GM18499 (cell line): ENCODE measurements around the gene SENP7.
"Not testable (repeated sequence)": the region's sequence is repeated elsewhere in the genome, so short reads cannot be mapped to it uniquely, and the experiment has no call there.

Experiments
- ATAC-seq: cut with Tn5 transposase; IDR thresholded peaks from one replicate; pipeline ENCODE4 v1.9.1; 2021; ENCODE audit warnings: moderate number of reproducible peaks; ENCODE audit not compliant: insufficient read depth, unreplicated experiment

SENP7 gene

DNA sequence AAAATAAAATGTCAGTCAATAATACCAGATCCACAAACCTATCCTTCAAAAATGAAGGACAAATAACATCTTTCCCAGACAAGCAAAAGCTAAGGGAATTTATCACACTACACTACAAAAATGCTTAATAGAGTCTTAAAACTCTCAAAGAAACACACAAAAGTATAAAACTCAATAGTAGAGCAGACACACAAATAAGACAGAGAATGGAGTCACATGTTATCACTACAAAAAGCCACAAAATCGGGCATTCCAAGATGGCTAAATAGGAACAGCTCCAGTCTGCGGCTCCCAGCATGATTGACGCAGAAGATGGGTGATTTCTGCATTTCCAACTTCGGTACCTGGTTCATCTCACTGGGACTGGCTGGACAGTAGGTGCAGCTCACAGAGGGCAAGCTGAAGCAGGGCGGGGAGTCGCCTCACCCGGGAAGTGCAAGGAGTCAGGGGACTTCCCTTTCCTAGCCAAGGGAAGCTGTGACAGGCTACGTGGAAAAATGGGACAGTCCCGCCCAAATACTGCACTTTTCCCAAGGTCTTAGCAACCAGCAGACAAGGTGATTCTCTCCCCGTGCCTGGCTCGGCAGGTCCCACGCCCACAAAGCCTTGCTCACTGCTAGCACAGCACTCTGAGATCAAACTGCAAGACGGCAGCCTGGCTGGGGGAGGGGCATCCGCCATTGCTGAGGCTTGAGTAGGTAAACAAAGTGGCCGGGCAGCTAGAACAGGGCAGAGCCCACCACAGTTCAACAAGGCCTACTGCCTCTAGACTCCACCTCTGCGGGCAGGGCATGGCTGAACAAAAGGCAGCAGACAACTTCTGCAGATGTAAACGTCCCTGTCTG, 46.3 kb downstream of the SENP7 start:
- no peak for ATAC-seq

DNA sequence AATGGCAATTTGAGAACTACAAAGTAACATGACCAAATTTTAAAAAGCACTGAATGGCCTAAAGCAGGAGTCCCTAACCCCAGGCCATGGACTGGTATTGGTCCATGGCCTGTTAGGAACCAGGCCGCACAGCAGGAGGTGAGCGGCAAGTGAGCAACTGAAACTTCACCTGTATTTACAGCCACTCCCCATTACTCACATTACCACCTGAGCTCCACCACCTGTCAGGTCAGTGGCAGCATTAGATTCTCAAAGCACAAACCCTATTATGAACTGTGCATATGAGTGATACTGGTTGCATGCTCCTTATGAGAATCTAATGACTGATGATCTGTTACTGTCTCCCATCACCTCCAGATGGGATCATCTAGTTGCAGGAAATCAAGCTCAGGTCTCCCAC, 48.8 kb downstream of the SENP7 start:
- no peak for ATAC-seq

DNA sequence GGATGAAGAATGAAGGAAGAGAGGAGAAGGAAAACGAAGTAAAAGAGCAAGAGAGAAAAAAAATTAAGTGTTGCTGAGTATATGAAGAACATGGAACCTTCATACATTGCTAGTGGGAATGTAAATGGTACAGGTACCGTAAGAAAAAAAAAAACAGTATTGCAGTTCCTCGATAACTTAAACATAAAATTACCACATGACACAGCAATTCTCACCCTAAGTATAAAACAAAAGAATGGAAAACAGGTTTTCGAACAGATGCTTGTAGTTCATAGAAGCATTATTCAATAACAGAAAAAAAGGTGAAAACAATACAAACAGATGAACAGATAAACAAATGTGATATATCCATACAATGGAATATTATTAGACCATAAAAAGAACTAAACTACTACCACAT, 51.6 kb downstream of the SENP7 start:
- ATAC-seq, result no peak

DNA sequence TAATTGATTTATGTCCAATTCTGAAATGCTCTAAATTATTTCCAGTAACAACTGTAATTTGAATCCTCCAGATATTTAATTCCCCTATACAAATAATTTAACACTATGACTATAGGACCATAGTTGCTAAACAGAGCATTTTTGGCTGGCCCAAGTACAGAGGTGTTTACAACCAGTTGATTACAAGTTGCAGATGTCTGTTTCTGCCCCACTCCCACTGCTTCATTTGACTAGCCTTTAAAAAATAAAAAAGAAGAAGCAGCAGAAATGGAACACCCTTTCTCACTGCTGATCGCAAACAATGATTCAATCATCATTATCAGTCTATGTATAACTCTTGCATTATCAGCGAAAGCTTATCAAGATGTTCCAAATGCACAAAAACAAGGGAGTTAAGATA, 54.6 kb downstream of the SENP7 start:
- no peak for ATAC-seq

DNA sequence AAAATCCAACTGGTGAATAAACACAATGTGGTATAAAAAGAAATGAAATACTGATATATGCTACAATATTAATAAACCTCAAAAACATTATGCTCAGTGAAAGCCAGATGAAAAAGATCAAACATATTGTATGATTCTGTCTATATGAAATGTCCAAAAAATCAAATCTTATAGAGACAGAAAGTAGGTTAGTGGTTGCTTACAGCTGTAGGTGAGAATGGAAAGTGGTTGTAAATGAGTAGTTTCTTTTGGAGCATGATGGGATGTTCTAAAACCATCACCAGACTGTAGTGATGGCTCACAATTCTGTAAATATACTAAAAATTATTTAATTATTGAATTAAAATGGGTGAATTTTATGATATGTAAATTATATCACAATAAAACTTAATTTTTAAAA, 58.4 kb downstream of the SENP7 start:
- ATAC-seq, result no peak

DNA sequence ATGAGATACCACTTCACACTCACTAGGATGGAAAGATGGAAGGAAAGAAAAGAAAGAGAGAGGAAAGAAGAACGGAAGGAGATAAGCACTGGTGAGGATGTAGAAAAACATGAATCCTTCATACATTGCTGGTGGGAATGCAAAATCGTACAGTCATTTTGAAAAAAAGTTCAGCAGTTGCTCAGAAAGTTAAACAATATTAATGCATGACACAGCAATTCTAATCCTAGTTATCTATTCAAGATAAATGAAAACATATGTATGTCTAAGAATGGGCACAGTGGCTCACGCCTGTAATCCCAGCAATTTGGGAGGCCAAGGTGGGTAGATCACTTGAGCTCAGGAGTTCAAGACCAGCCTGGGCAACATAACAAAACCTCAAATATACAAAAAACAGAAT, 59.1 kb downstream of the SENP7 start:
- ATAC-seq, result no peak

DNA sequence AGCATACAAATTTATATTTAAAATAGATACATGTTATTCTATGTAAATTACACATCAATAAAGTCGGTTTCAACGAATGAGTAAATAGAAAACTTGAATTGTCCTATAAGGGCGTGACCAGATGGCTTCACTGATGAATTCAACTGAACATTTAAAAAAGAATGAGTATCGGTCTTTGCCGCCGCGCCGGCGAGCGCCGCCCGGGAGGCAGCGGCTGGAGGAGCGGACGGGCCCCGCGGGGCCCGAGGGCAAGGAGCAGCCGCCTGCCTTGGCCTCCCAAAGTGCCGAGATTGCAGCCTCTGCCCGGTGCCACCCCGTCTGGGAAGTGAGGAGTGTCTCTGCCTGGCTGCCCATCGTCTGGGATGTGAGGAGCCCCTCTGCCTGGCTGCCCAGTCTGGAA, 74.4 kb downstream of the SENP7 start:
- not testable (repeated sequence) for ATAC-seq

DNA sequence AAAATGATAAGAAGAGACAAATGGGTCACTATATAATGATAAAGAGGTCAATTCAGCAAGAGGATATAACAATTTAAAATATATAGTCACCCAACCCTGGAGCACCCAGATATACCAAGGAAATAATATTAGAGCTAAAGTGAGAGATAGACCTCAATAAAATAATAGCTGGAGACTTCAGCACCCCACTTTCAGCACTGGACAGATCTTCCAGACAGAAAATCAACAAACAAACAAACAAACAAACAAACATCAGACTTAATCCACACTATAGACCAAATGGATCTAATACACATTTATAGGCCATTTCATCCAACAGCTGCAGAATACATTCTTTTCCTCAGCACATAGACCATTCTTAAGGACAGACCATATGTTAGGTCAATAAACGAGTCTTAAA, 79.4 kb downstream of the SENP7 start:
- no peak for ATAC-seq

DNA sequence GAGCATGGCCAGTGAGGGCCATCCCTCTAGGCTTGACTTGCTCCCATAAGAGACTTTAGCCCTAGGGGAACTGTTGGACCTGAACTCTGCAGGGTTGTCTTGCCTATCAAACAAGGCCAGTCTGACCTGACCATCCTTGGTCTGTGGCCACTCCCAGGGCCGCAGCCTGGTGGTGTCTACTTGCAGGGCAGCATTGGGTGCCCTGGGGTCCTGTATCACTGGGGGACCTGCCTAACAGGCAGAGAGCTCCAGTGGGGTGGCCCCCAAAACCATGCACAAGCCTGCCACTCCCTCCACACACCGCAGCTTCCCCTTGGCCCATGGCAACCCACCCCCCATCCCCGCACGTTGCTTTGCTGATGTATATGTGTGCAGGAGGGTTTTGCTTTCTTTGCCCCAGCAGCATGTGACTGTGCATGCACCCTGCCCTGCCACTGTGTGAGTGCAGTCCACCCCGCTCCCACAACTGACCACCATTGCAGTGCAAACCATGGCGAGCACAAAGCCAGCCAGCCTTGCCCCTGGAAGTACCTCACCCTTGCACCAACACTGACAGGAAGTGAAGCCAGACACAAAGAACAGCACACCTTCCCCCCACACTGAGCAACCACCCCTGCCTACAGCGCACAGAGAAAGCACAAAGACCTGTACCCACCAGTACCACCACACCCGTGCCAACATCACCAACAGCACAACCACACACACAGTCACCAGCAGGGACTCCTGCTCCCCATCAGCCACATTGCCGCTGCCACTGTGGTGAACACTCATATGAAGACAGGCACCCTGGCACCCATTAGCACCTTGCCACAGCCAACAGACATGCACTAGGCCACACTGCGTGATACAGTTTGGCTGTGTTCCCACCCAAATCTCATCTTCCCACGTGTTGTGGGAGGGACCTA, 88.8 kb downstream of the SENP7 start:
- no peak for ATAC-seq

DNA sequence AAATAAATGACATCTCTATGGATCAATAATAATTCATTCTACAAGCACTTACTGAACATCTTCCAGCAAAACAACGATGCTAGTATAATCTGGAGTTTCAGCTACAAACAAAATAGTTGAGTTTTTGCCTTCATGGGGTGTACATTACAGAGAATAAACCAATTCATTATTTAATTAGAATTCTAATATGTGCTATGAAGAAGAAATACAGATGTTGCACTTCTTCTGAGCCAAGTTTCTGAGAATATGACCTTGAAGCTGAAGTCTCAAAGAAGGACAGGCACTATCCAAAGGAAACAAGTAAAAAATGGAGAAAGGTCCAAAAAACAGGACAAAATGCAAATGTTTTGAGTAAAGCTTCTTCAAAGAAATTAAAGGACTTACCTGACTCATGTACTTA, 94.2 kb downstream of the SENP7 start:
- ATAC-seq, result no peak

DNA sequence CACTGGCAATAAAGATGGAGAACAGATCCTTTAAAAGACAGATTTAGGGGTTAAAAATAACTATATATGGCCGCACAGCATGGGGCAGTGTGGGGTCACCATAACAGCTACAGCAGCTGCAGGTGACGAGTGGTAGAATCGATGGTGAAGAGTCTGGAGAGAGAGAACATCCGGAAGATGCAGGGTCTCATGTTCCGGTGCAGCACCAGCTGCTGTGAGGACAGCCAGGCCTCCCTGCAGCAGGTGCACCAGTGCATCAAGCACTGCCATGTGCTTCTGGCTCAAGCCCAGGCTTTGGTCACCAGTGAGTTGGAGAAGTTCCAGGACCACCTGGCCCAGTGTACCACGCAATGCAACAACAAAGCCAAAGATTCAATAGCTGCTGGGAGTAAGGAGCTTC, 98.9 kb downstream of the SENP7 start:
- ATAC-seq, result no peak

DNA sequence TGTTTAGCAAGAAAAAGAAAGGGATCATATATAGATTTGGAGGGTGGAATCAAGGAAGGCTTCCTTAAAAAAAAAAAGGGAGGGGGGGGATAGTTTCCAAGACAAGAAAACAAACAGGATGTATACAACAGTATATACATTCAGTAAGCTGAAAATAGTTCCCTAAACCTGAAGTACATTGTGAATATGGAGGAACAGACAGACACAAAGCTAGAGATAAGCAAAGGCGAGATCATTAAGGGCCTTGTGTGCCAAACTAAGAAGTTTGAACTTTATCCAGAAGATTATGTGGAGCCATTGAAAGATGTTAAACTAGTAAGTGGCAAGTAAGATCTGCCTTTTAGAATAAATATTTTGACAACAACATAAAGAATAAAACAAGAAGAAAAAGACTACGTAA, 99.4 kb downstream of the SENP7 start:
- ATAC-seq, result no peak

DNA sequence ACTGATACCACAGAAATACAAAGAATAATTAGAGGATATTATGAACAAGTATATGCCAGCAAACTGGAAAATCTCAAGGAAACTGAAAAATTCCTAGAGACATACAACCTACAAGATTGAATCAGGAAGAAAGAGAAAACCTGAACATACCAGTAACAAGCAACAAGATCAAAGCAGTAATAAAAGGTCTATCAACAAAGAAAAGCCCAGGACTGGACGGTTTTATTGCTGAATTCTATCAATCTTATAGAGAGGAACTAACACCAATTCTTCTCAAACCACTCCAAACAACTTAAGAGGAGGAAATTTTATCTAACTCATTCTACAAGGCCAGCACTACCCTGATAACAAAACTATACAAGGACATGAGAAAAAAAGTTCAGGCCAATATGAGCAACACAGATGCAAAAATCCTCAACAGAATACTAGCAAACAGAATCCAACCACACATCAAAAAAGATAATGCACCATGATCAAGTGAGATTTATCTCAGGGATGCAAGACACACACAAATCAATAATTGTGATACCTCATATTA, 121.5 kb downstream of the SENP7 start:
- no peak for ATAC-seq

DNA sequence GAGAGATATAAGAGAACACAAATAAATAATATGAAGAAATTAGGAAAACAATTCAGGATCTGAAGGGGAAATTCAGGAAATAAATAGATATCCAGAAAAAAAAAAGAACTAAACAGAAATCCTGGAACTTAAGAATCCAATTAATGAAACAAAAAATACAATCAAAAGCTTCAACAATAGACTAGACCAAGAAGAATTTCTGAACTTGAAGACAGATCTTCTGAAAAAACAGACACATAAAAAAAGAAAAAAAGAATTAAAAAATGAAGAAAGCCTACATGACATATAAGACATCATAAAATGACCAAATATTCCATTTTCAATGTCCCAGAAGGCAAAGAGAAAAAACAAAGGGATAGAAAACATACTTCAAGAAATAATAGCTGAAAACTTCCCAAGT, 124.3 kb downstream of the SENP7 start:
- no peak for ATAC-seq

DNA sequence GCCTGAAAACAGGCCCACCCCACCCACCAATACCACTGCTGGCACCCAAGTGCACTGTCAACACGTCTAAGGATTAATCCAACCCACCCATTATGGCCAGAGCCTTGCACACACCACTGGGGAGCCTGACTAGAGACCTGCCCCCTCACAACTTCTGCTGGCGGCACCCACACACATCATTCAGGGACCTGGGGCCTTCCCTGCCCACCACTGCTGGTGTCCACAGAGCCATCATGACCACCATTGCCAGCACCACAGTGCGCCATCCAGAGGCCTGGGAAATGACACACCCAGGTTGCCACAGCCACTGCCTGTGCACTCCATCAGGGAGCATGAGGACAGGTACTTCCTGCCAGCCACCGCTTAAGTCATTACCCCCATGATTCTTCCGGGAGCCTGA, 125.7 kb downstream of the SENP7 start:
- no peak for ATAC-seq

DNA sequence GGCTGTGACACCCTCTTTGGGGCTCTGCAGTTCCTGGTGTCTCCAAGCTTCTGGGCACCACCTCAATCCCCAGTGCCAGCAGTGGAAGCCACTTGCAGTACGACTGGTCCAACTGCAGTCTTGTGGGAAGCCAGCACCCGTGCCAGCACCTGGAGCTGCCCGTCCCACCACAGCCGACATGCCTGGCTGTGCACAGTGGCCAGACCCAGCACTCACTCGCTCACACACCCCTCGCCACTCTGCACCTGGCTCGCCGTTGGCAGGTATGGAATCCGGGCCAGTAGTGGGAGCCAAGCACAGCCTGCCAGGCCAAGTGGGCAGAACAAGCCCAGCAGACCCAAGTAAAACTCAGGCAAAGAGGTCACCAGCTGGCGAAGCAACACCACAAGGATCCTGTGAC, 128.6 kb downstream of the SENP7 start:
- no peak for ATAC-seq

DNA sequence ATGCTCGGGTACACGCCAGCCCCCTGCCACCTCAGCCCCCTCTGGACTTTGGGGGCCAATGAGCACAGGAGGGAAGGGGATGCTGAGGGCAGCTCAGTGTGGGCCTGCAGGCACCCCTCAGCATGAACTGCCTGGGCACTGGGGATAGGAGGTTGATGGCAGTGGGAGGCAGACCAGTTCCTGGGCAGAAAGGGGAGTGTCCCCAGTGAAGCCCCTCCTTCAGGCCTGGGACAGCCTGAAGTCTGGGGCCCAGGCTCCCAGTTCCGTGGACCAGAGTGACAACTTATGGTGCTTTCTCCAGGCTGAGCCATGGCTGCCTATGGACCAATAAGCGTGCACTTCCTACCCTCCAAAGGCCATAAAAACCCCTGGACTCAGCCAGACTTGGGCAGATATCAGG, 129.4 kb downstream of the SENP7 start:
- ATAC-seq, result no peak

DNA sequence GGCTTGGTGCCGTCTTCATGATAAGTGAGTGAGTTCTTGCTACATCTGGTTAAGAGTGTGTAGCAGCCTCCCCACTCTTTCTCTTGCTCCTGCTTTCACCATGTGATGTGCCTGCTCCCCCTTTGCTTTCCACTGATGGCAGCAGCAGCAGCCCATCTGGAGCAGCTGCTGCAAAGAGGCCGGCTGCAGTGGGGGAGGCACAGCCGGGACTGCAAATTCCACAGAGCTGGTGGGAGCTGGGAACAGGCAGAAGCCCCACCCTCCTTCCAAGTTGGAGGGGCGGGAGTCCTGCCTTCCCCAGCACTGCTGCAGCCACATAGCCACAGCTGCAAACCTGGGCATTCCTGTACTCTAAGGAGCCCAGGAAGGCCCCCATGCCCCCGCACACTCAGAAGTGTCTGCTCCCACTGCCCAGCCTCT, 129.8 kb downstream of the SENP7 start:
- no peak for ATAC-seq

DNA sequence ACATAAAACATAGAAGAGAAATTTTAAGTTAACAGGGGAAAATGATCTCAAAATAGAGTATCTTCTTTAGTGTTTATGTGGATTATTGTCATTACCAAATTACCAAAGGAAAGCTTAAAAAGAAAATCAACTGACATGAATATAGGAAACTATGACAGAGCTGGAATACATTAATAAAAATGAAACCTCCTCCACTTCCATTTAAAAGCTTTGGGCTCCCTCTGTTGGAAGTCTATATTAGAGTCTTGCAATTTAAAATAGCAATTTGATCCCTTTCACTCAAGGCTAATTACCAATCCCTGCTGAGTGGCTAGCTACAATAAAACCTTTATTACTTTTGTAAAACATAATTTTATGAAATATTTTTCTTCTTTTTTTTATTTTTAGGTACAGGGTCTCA, 131.2 kb downstream of the SENP7 start:
- ATAC-seq, result no peak

DNA sequence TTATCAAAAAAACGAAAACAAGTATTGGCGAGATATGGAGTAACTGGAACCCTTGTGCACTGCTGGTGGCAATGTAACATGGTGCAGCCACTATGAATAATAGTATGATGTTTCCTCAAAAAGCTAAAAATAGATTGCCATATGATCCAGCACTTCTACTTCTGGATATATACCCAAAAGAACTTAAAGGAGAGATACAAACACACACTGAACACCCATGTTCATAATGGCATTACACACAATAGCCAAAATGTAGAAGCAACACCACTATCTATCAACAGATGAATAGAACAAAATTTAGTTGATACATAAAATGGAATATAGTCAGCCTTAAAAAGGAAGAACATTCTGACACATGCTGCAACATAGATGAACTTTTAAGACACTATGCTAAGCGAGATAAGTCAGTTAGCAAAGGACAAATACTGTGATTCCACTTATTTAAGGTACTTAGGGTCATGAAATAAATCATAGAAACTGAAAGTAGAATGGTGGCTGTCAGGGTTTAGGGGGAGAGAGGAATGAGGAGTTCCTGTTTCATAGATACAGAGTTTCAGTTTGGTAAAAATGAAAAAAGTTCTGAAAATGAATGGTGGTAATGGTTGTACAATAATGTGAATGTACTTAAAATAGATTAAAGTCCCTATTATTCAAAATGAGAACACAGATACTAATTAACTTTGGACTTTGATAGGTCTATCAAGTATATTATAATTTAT, 133.2 kb downstream of the SENP7 start:
- ATAC-seq, result peak; percentile 95

DNA sequence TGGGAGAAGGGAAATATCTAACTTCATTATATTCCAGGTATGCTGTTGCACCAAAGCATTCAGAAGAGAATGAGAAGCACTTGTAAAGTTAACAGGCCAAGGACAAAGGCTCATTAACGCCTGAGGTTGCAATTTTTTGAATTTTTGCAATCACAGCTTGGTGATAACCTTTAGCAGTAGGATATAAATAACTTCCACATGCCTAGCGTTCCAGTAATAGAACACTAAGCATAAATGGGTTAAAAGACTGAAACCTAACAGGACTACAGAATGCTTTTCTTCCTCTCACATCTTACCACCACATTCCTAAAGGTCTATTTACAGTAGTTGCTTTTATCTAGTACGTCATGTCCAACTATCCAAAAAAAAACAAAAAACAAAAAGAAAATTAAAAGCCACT, 135.2 kb downstream of the SENP7 start:
- no peak for ATAC-seq
